ENCODE data around the gene MUC15. TPM values are rescaled to one million over a fixed set of nuclear protein-coding genes. Genes with fewer than 3 reads are reported as not detected.

Gene MUC15
- total and polyA plus RNA-seq, 2 of the 4 experiments (the other 2 are of a cell fraction), result not detected

DNA sequence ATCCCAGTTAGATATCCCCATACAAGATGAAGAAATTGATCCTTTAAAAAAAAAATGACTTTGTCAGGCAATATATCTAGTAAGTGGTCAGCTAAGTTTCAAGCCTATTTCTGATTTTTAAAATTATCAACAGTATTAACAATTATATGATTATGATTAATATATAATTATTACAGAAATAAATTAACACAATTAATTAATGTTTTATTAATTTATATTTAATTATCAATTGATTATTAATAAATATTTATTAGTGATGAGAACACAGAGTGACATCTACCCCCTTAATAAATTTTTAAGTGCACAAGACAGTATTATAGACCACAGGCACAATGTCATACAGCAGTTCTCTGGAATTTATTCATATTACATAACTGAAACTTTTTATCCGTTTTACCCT lies 22.0 kb downstream of the MUC15 start:
- ChIA-PET CTCF (no interaction called here), POLR2A (ENCODE audit: unreplicated experiment) (no interaction called here)
- Histone ChIP-seq H2AK9ac (replicated peaks; ENCODE audit: low read depth, low read length, poor library complexity) (no peak overlapping the region), H3K36me3 (ENCODE audit: control insufficient read depth, insufficient read depth, low read length) (no peaks in the 10 kb centered on the region), H3K4ac (ENCODE audit: low read depth, low read length) (no peak overlapping the region), H2BK15ac (ENCODE audit: low read depth, low read length) (no peak overlapping the region), H3K27ac (ENCODE audit: insufficient read depth, low read length) (no peak overlapping the region), H3K56ac (ENCODE audit: extremely low read depth, insufficient read depth, low read length) (no peak overlapping the region), H3K4me2 (ENCODE audit: low read depth, low read length) (no peak overlapping the region), H2AK5ac (ENCODE audit: low read depth, low read length) (no peak overlapping the region), H3K23ac (ENCODE audit: low read depth, low read length) (no peak overlapping the region), H3K4me3 (ENCODE audit: insufficient read depth, low read depth, low read length) (no peak overlapping the region), H2BK5ac (ENCODE audit: low read depth, low read length, poor library complexity, severe bottlenecking) (no peak overlapping the region), H4K20me1 (ENCODE audit: insufficient read depth, low read length) (no peaks in the 10 kb centered on the region), H3K14ac (replicated peaks; ENCODE audit: low read depth, low read length) (no peak overlapping the region), H3K9me1 (ENCODE audit: insufficient read depth, low read length) (no peaks in the 10 kb centered on the region), H4K5ac (ENCODE audit: low read depth, low read length) (no peak overlapping the region), H3K4me1 (ENCODE audit: control insufficient read depth, insufficient read depth, low read length) (no peaks in the 10 kb centered on the region), H2BK120ac (ENCODE audit: low read depth, low read length) (no peak overlapping the region), H3K9ac (ENCODE audit: low read depth, low read length) (no peak overlapping the region), H4K8ac (ENCODE audit: low read depth in 2 of 2, low read length in 2 of 2) (no peak overlapping the region), H3K18ac (ENCODE audit: low read depth, low read length) (no peak overlapping the region), H2BK20ac (ENCODE audit: low read depth, low read length) (no peak overlapping the region), H3K9me3 (ENCODE audit: control insufficient read depth, insufficient read depth, low read length) (no peaks in the 10 kb centered on the region), H3K27me3 (ENCODE audit: control insufficient read depth, insufficient read depth, low read length) (no peaks in the 10 kb centered on the region), H3K79me1 (ENCODE audit: low read depth in 1 of 2, low read length in 2 of 2) (no peaks in the 10 kb centered on the region), H2AFZ (replicated peaks; ENCODE audit: low read length, poor library complexity) (no peak overlapping the region), H4K91ac (ENCODE audit: insufficient read depth, low read depth, low read length) (no peak overlapping the region)
- WGBS, 2 experiments (ENCODE audit: extremely low coverage in 2 of 2, insufficient read length in 1 of 2), result no CpG with 5 or more reads among the region's 1 CpG
- dilution Hi-C loops (cut with HindIII; ENCODE audit: low sequenced_read_pairs, unreplicated experiment) (no loop called here), in situ Hi-C loops (cut with MboI; ENCODE audit: low sequenced_read_pairs) (no loop called here), intact Hi-C loops (cut with micrococcal nuclease) (no loop called here)
- DNase-seq, result no peak
- TF ChIP-seq FOS (IDR thresholded peaks at IDR 0.05; ENCODE audit: low read depth, low read length), result no peak
- TF ChIP-seq MAZ (IDR thresholded peaks at IDR 0.05; ENCODE audit: borderline replicate concordance, low read depth, low read length), result no peak
- TF ChIP-seq NFE2L2 (IDR thresholded peaks at IDR 0.05; ENCODE audit: low read depth, low read length), result no peak
- TF ChIP-seq BHLHE40 (IDR thresholded peaks at IDR 0.05; ENCODE audit: low read depth, low read length), result no peak
- no peak for TF ChIP-seq POLR2A (IDR thresholded peaks at IDR 0.05; ENCODE audit: low read depth, low read length)
- TF ChIP-seq SMC3 (IDR thresholded peaks at IDR 0.05; ENCODE audit: low read depth, low read length), result no peak
- no peak for TF ChIP-seq CEBPB (IDR thresholded peaks at IDR 0.05; ENCODE audit: low read depth, low read length)
- TF ChIP-seq ELK1 (IDR thresholded peaks at IDR 0.05; ENCODE audit: borderline replicate concordance, low read depth, low read length), result no peak
- no peak for TF ChIP-seq MXI1 (IDR thresholded peaks at IDR 0.05; ENCODE audit: borderline replicate concordance, low read depth, low read length)
- no peak for TF ChIP-seq RFX5 (IDR thresholded peaks at IDR 0.05; ENCODE audit: low read depth, low read length)
- no peak for TF ChIP-seq CTCF (conservative IDR thresholded peaks at IDR 0.05; ENCODE audit: low read depth, low read length)
- no TSS peak for BruUV-seq (replicated peaks)
- ATAC-seq (ENCODE audit: low read depth), result no peak

Data from IMR-90 (cell line).